ENCODE results near the gene LRMDA.

The LRMDA gene

GRCh38 chr10:75889051-75889450 is 457.6 kb downstream of the LRMDA start:
- H3K4me2 ChIP-seq, result no peak overlapping the region
- no peaks in the 10 kb centered on the region for H3K9me3 ChIP-seq (replicated peaks in 1 of 11)
- H3K9ac ChIP-seq, result no peak overlapping the region
- no peaks in the 10 kb centered on the region for H3K27me3 ChIP-seq
- no peak for TF ChIP-seq Cebpa-rat (IDR thresholded peaks at IDR 0.05)
- H3K36me3 ChIP-seq, result no peaks in the 10 kb centered on the region
- H3K4me3 ChIP-seq, result no peak overlapping the region
- H4K20me1 ChIP-seq, result no peaks in the 10 kb centered on the region; a peak in 1 of 22 replicates
- H3K4me1 ChIP-seq, result no peaks in the 10 kb centered on the region
- H3K27ac ChIP-seq, result no peak overlapping the region

DNA sequence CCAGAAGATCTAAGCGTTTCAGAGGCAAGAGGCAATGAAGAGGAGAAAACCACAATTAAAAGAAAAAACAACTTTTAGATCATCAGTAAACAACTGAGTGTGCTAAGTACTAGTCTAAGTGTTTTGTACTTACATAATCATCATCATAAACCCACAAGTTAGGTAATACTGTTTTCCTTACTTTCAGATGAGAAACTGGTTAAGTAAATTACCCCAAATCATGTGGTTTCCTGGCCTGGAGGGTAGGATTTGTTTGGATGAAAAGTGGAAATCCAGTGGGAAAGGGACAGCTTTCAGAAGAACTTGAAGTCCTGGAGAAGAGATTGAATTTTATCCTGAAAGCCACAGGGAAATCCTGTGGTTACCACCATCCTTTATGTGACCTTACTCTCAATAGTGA is 463.3 kb downstream of the LRMDA start:
- TF ChIP-seq Cebpa-rat (IDR thresholded peaks at IDR 0.05), result no peak
- no peak overlapping the region for H3K4me2 ChIP-seq
- H3K4me3 ChIP-seq, result no peak overlapping the region
- H3K27me3 ChIP-seq, result no peaks in the 10 kb centered on the region
- H3K9ac ChIP-seq, result no peak overlapping the region
- H3K9me3 ChIP-seq (replicated peaks in 1 of 11), result no peaks in the 10 kb centered on the region
- no peaks in the 10 kb centered on the region for H3K4me1 ChIP-seq
- H4K20me1 ChIP-seq, result no peaks in the 10 kb centered on the region; a peak in 1 of 22 replicates
- H3K27ac ChIP-seq, result no peak overlapping the region
- no peaks in the 10 kb centered on the region for H3K36me3 ChIP-seq

DNA sequence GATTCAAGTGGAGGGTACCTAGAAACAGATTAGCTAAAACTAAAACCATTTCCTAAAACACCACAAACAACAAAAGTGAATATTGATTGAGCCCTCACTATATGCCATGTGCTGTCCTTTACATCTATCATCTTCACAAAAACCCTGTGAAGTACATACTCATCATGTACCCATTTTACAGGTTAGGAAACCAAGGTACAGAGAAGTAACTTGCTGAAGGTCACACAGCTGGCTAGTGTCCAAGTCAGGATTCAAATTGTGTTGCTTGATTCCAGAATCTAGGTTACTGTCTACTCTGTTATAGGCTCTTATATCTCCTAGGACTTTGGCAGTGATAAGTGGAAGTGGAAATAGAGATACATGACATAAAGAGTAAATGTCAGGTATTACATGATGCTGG is 463.8 kb downstream of the LRMDA start:
- Histone ChIP-seq H3K27me3 (no peaks in the 10 kb centered on the region), H4K20me1 (no peaks in the 10 kb centered on the region), H3K4me1 (no peaks in the 10 kb centered on the region), H3K4me2 (no peak overlapping the region), H3K4me3 (no peak overlapping the region), H3K36me3 (no peaks in the 10 kb centered on the region), H3K9me3 (replicated peaks in 1 of 11) (no peaks in the 10 kb centered on the region), H3K27ac (no peak overlapping the region), H3K9ac (no peak overlapping the region)
- TF ChIP-seq Cebpa-rat (IDR thresholded peaks at IDR 0.05), result no peak

DNA sequence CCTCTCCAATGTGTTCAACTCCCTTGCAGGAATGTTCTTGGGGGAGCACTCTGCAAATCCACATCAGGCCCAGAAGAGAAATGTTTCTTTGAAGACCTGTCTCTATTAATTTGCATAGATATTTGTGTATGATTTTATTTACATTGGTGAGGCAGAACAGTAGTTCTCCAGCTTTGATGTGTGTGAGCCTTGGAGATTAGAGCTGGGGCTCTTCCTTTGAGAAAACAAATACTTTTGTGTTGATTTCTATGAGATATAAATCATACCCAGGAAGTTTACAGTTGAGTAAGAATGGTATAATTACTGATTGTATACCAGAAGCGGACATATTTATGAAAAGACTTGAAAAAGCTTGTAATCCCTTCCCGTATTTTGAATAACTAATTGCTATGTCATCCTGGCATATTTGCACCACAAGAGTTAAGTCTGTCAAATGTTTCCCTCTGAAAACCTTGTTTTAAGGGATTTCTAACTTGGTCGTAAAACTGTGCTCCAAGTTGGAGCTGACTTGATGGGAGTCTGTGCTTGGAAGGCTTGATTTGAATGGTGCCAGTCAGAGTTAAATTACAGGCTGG is 468.5 kb downstream of the LRMDA start:
- Histone ChIP-seq H3K9ac (no peak overlapping the region), H3K4me1 (no peaks in the 10 kb centered on the region), H3K36me3 (no peaks in the 10 kb centered on the region), H3K4me2 (no peak overlapping the region), H4K20me1 (no peaks in the 10 kb centered on the region), H3K27ac (no peak overlapping the region), H3K27me3 (no peaks in the 10 kb centered on the region), H3K4me3 (no peak overlapping the region), H3K9me3 (replicated peaks in 1 of 11) (no peaks in the 10 kb centered on the region)
- no peak for TF ChIP-seq Cebpa-rat (IDR thresholded peaks at IDR 0.05)

GRCh38 chr10:75902816-75903215 is 471.4 kb downstream of the LRMDA start:
- no peaks in the 10 kb centered on the region for H3K9me3 ChIP-seq (replicated peaks in 1 of 11)
- no peak overlapping the region for H3K4me2 ChIP-seq
- H3K9ac ChIP-seq, result no peak overlapping the region
- H3K27me3 ChIP-seq, result no peaks in the 10 kb centered on the region
- H3K4me1 ChIP-seq, result no peaks in the 10 kb centered on the region
- TF ChIP-seq Cebpa-rat (IDR thresholded peaks at IDR 0.05), result no peak
- H3K36me3 ChIP-seq, result no peaks in the 10 kb centered on the region
- no peak overlapping the region for H3K4me3 ChIP-seq
- no peaks in the 10 kb centered on the region for H4K20me1 ChIP-seq
- H3K27ac ChIP-seq, result no peak overlapping the region

DNA sequence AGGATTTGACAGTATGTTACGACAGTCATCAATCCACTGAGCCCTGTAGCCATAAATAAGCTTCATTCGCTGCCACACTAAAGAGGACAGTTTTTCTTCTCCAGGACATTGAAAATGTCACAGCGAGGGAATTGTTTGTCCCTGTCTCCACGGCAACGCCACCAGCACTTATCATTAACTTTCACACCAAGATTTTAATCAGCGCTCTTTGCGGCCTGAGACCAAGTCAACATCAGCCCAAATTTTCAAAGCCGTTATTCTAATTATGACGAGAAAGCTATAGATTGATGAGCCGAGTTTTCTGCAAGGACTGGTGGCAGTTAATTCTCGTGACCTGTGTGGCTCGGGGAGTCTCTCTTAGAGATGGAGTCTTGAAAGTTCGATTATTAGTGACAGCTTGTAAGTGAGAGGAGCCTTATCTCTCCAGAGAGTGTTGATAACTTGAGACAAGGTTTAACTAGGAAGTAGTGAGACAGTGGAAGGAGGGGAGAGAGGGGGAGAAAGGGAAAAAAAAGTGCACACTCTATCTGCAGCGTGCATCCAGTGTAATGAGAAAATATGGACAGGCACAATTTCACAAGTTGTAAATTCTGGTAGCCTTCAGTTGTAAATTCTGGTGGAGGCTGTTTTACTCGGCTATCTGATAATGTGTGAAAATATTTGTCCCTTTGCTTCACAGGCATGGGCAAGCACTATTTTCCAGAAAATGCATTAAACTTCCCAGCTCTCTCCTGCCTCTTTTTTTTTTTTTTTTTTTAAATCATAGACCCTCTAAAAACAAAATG is 473.3 kb downstream of the LRMDA start:
- no peak overlapping the region for H3K9ac ChIP-seq
- no peak overlapping the region for H3K27ac ChIP-seq
- no peaks in the 10 kb centered on the region for H3K36me3 ChIP-seq
- H3K4me1 ChIP-seq, result no peaks in the 10 kb centered on the region
- no peaks in the 10 kb centered on the region for H4K20me1 ChIP-seq
- H3K4me3 ChIP-seq, result no peak overlapping the region
- H3K4me2 ChIP-seq, result no peak overlapping the region
- no peaks in the 10 kb centered on the region for H3K27me3 ChIP-seq
- TF ChIP-seq Cebpa-rat (IDR thresholded peaks at IDR 0.05), result no peak
- H3K9me3 ChIP-seq (replicated peaks in 1 of 11), result no peaks in the 10 kb centered on the region

GRCh38 chr10:75905490-75905889 is 474.1 kb downstream of the LRMDA start:
- H4K20me1 ChIP-seq, result no peaks in the 10 kb centered on the region
- H3K36me3 ChIP-seq, result no peaks in the 10 kb centered on the region
- H3K9ac ChIP-seq, result no peak overlapping the region
- H3K4me1 ChIP-seq, result no peaks in the 10 kb centered on the region
- no peak overlapping the region for H3K4me3 ChIP-seq
- H3K27me3 ChIP-seq, result no peaks in the 10 kb centered on the region
- no peak for TF ChIP-seq Cebpa-rat (IDR thresholded peaks at IDR 0.05)
- H3K27ac ChIP-seq, result no peak overlapping the region
- H3K4me2 ChIP-seq, result no peak overlapping the region
- H3K9me3 ChIP-seq (replicated peaks in 1 of 11), result no peaks in the 10 kb centered on the region

GRCh38 chr10:75910032-75910431 is 478.6 kb downstream of the LRMDA start:
- Histone ChIP-seq H3K4me2 (no peak overlapping the region), H3K9ac (no peak overlapping the region), H3K4me1 (no peaks in the 10 kb centered on the region), H3K27me3 (no peaks in the 10 kb centered on the region), H3K27ac (no peak overlapping the region), H3K4me3 (no peak overlapping the region), H3K9me3 (replicated peaks in 1 of 11) (no peaks in the 10 kb centered on the region), H4K20me1 (no peaks in the 10 kb centered on the region), H3K36me3 (no peaks in the 10 kb centered on the region)
- TF ChIP-seq Cebpa-rat (IDR thresholded peaks at IDR 0.05), result no peak

DNA sequence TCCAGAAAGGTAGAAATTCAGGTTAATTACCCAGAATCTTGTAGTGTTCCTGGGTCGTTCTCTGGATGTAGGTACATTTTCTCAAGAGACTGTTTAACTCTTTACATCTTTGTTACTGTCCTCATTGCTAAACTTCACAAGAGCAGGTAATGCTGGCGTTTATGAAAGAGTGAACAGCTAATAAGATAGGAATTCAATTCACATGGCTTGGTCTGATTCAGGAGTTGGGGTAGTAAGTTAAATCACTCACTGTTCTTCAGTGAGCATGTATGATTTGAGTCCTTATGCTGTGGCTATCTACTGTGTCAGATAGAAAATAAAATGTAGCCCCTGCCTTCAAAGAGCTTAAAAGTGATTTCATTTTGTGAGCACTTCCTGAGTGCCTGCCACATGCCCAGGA is 480.0 kb downstream of the LRMDA start:
- H3K4me1 ChIP-seq, result no peaks in the 10 kb centered on the region
- H3K36me3 ChIP-seq, result no peaks in the 10 kb centered on the region
- H3K4me3 ChIP-seq, result no peak overlapping the region
- no peak overlapping the region for H3K27ac ChIP-seq
- H3K4me2 ChIP-seq, result no peak overlapping the region
- H3K9me3 ChIP-seq (replicated peaks in 1 of 11), result no peaks in the 10 kb centered on the region
- H3K9ac ChIP-seq, result no peak overlapping the region
- no peaks in the 10 kb centered on the region for H3K27me3 ChIP-seq
- no peaks in the 10 kb centered on the region for H4K20me1 ChIP-seq
- no peak for TF ChIP-seq Cebpa-rat (IDR thresholded peaks at IDR 0.05)

GRCh38 chr10:75916906-75917305 is 485.5 kb downstream of the LRMDA start:
- no peak overlapping the region for H3K27ac ChIP-seq
- no peaks in the 10 kb centered on the region; a peak in 1 of 22 replicates for H4K20me1 ChIP-seq
- H3K9me3 ChIP-seq (replicated peaks in 1 of 11), result no peaks in the 10 kb centered on the region
- no peak overlapping the region for H3K9ac ChIP-seq
- no peak for TF ChIP-seq Cebpa-rat (IDR thresholded peaks at IDR 0.05)
- H3K4me3 ChIP-seq, result no peak overlapping the region
- peaks cover 0 to 23% (median 16%) of the 10 kb centered on the region in 10 experiments; a peak in 15 of 20 replicates for H3K4me1 ChIP-seq
- no peak overlapping the region for H3K4me2 ChIP-seq
- H3K36me3 ChIP-seq, result no peaks in the 10 kb centered on the region
- no peaks in the 10 kb centered on the region for H3K27me3 ChIP-seq

All from BLaER1 treated with 17β-estradiol and CSF1 and Interleukin-3, amounts not matched to agents 10 nM and 100 nM (cell line).